Medulla oblongata (tissue), 1 donor: ENCODE data around the gene HOMER3.
"Not testable (repeated sequence)": the region's sequence is repeated elsewhere in the genome, so short reads cannot be mapped to it uniquely, and the experiment has no call there.

Experiments
- DNase-seq: peaks from one replicate; pipeline ENCODE4 v3.0.0-alpha.2; 2015; ENCODE audit errors: extremely low spot score

HOMER3 gene

GRCh38 chr19:18924684-18925213, 16.3 kb downstream of the HOMER3 start:
- no peak for DNase-seq

GRCh38 chr19:18922228-18922985, 18.6 kb downstream of the HOMER3 start:
- no peak for DNase-seq

- DNase-seq: no peak
Measured at GRCh38 chr19:18921593-18921992, 19.4 kb downstream of the HOMER3 start.

GRCh38 chr19:18920400-18920799, 20.6 kb downstream of the HOMER3 start:
- no peak for DNase-seq

GRCh38 chr19:18919900-18920214, 21.2 kb downstream of the HOMER3 start:
- no peak for DNase-seq

GRCh38 chr19:18919086-18919899, 21.7 kb downstream of the HOMER3 start, which contains the start of the genes COPE and DDX49:
Gene COPE, minus strand, starts transcription at chr19:18919387. Its CDS starts 39 bp downstream, at chr19:18919348.
Gene DDX49, plus strand, starts transcription at chr19:18919715. Its CDS starts 27 bp downstream, at chr19:18919742.
- DNase-seq: peak; percentile 100

GRCh38 chr19:18917593-18917992, 23.4 kb downstream of the HOMER3 start:
- not testable (repeated sequence) for DNase-seq

- peak; percentile 86 for DNase-seq
Measured at GRCh38 chr19:18915639-18916038, 25.4 kb downstream of the HOMER3 start.

GRCh38 chr19:18913466-18913865, 27.6 kb downstream of the HOMER3 start:
- no peak for DNase-seq

GRCh38 chr19:18912933-18913332, 28.1 kb downstream of the HOMER3 start:
- no peak for DNase-seq

- DNase-seq: no peak
Measured at GRCh38 chr19:18910801-18911436, 30.1 kb downstream of the HOMER3 start.

- no peak for DNase-seq
Measured at GRCh38 chr19:18910010-18910409, 31.0 kb downstream of the HOMER3 start.

- DNase-seq: peak; percentile 79
Measured at GRCh38 chr19:18908917-18909619, 31.9 kb downstream of the HOMER3 start.

GRCh38 chr19:18906605-18907519, 34.2 kb downstream of the HOMER3 start:
- peak; percentile 94 for DNase-seq

- DNase-seq: no peak
Measured at GRCh38 chr19:18905513-18906236, 35.3 kb downstream of the HOMER3 start.

- DNase-seq: no peak
Measured at GRCh38 chr19:18905058-18905456, 36.0 kb downstream of the HOMER3 start.

- DNase-seq: peak; percentile 85
Measured at GRCh38 chr19:18904334-18905057, 36.5 kb downstream of the HOMER3 start.

- no peak for DNase-seq
Measured at GRCh38 chr19:18903156-18904037, 37.6 kb downstream of the HOMER3 start.
